ENCODE results near the gene CAMTA1. TPM values are rescaled to one million over a fixed set of nuclear protein-coding genes. Genes with fewer than 3 reads are reported as not detected.

CAMTA1 gene
- total RNA-seq, 1 experiment from 2014 or later = 85.2 TPM

DNA sequence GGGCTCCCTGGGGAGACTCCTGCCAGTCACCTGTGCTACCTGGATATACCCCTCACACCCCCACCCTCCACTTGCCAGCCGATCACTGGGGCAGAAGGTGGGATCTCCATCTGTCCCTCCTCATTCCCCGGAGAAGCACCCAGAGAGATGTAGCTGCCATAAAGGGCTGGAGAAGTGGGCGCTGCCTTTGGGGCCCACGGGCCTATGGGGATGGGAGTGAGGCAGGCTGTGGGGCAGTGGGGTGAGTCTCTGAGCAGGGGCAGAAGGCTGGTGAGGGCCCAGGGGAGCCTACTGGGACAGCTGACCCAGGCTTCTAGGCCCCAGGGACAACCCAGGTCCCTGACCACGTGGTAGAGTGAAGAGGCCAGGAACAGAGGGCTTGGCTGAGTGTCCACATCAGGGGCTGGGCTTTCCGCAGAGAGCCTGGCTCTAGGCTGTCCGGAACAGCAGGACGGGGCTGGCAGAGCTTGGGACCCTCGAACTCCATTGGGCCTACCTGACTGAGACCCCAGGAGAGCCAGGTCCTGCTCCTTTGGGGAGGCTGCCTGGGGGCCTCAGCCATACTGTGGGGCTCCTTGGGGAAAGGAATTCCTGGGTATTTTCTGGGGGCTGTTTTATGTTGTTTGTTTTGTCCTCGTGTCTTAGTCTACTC is 780.0 kb downstream of the CAMTA1 start:
- no TSS peak for BruUV-seq (replicated peaks)
- no peaks in the 10 kb centered on the region for H3K9me3 ChIP-seq (ENCODE audit: low read depth, low read length, poor library complexity, severe bottlenecking)
- ChIA-PET CTCF (no interaction called here), POLR2A (ENCODE audit: low non-redundant PET) (no interaction called here)
- no peaks in the 10 kb centered on the region for H3K27me3 ChIP-seq (replicated peaks; ENCODE audit: insufficient read depth, low read depth, low read length, poor library complexity)
- no peak overlapping the region for H3K27ac ChIP-seq (ENCODE audit: low read depth, low read length, poor library complexity, severe bottlenecking)
- H3K36me3 ChIP-seq (ENCODE audit: insufficient read depth, low read length, poor library complexity, severe bottlenecking) = no peaks in the 10 kb centered on the region
- TF ChIP-seq, protein P1, sequence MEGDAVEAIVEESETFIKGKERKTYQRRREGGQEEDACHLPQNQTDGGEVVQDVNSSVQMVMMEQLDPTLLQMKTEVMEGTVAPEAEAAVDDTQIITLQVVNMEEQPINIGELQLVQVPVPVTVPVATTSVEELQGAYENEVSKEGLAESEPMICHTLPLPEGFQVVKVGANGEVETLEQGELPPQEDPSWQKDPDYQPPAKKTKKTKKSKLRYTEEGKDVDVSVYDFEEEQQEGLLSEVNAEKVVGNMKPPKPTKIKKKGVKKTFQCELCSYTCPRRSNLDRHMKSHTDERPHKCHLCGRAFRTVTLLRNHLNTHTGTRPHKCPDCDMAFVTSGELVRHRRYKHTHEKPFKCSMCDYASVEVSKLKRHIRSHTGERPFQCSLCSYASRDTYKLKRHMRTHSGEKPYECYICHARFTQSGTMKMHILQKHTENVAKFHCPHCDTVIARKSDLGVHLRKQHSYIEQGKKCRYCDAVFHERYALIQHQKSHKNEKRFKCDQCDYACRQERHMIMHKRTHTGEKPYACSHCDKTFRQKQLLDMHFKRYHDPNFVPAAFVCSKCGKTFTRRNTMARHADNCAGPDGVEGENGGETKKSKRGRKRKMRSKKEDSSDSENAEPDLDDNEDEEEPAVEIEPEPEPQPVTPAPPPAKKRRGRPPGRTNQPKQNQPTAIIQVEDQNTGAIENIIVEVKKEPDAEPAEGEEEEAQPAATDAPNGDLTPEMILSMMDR (conservative IDR thresholded peaks at IDR 0.05; ENCODE audit: low read depth, low read length) = no peak
- no peak for TF ChIP-seq EZH2 (IDR thresholded peaks at IDR 0.05; ENCODE audit: borderline replicate concordance, low read depth, low read length, poor library complexity, severe bottlenecking)
- H3K4me3 ChIP-seq (ENCODE audit: low read depth, low read length, poor library complexity, severe bottlenecking) = no peak overlapping the region
- intact Hi-C loops (cut with micrococcal nuclease; ENCODE audit: unreplicated experiment) = no loop called here
- DNase-seq (ENCODE audit: low spot score) = no peak
- H3K4me1 ChIP-seq (ENCODE audit: insufficient read depth, low read length, poor library complexity, severe bottlenecking) = no peaks in the 10 kb centered on the region

DNA sequence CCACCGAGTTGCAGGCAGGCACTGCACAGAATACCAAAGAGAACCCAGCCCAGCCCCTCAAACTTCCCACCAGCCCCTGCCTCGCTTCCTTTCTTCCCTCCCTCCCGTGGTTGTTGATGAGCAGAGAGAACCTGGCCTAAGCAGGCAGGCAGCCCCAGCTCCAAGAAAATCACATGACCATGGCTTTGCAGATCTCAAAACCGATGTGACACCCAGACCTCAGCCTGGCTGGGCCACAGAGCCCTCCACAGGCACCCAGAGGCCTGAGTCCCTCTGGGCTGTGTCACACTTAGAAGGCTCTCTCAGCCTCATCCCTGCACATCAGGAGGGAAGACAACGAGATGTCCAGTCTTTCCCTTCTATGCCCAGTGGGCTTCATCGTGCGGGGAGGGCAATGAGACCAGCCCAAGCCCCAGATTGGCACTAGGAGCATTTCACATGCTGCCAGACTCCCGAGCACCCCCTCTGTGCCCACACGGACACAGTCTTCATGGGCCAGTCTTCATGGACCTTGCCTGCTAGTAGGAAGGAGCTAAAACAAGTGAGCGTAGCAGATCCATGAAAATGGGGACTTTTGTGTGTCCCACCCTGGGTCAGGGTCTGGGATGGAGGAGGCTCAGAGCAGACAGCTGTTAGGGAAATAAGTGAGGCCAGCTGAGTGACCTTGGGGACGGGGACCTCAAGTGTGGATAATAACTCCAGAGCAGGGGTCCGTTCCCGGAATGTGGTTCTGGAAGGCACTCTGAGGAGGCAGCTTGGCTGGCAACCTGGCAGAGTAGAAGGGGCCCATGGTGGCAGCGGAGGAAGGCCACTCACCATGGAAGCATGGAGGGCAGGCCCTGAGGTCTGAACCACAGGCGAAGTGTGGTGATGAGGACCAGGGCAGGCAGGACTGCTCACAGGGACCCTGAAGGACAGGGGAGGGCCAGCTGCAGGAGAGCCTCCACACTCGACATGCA is 781.4 kb downstream of the CAMTA1 start:
- H3K4me3 ChIP-seq (ENCODE audit: low read depth, low read length, poor library complexity, severe bottlenecking) = no peak overlapping the region
- no peaks in the 10 kb centered on the region for H3K36me3 ChIP-seq (ENCODE audit: insufficient read depth, low read length, poor library complexity, severe bottlenecking)
- intact Hi-C loops (cut with micrococcal nuclease; ENCODE audit: unreplicated experiment) = no loop called here
- no peak for DNase-seq (ENCODE audit: low spot score)
- POLR2A ChIA-PET (ENCODE audit: low non-redundant PET) = no interaction called here
- H3K27me3 ChIP-seq (replicated peaks; ENCODE audit: insufficient read depth, low read depth, low read length, poor library complexity) = no peaks in the 10 kb centered on the region
- H3K9me3 ChIP-seq (ENCODE audit: low read depth, low read length, poor library complexity, severe bottlenecking) = no peaks in the 10 kb centered on the region
- H3K4me1 ChIP-seq (ENCODE audit: insufficient read depth, low read length, poor library complexity, severe bottlenecking) = no peaks in the 10 kb centered on the region
- CTCF ChIA-PET = no interaction called here
- BruUV-seq (replicated peaks) = no TSS peak
- no peak for TF ChIP-seq EZH2 (IDR thresholded peaks at IDR 0.05; ENCODE audit: borderline replicate concordance, low read depth, low read length, poor library complexity, severe bottlenecking)
- TF ChIP-seq, protein P1 (conservative IDR thresholded peaks at IDR 0.05; ENCODE audit: low read depth, low read length) = no peak
- no peak overlapping the region for H3K27ac ChIP-seq (ENCODE audit: low read depth, low read length, poor library complexity, severe bottlenecking)

DNA sequence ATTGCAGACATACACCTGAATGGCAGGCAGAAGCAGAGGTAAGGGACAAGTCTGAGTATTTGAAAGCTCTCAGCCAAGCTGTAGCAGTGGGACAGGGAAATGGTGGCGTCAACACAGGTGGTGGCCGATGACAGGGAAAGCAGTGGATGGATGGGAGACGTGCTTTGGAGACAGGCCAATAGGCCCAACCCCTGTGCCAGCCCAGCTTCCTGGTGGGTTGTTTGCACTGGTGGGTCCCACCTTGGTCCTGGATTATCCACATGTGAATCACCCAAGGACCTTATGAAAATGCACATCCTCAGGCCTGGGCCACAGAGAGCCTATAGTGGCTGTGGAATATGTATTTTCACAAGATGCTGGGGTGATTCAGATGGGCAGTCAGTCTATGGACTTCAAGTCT is 782.1 kb downstream of the CAMTA1 start:
- intact Hi-C loops (cut with micrococcal nuclease; ENCODE audit: unreplicated experiment) = no loop called here

More for the DNA sequence above, 782.1 kb downstream of the CAMTA1 start:
- CTCF ChIA-PET = no interaction called here
- Histone ChIP-seq H3K27ac (ENCODE audit: low read depth, low read length, poor library complexity, severe bottlenecking) (no peak overlapping the region), H3K4me1 (ENCODE audit: insufficient read depth, low read length, poor library complexity, severe bottlenecking) (no peaks in the 10 kb centered on the region), H3K9me3 (ENCODE audit: low read depth, low read length, poor library complexity, severe bottlenecking) (no peaks in the 10 kb centered on the region), H3K4me3 (ENCODE audit: low read depth, low read length, poor library complexity, severe bottlenecking) (no peak overlapping the region), H3K27me3 (replicated peaks; ENCODE audit: insufficient read depth, low read depth, low read length, poor library complexity) (no peaks in the 10 kb centered on the region), H3K36me3 (ENCODE audit: insufficient read depth, low read length, poor library complexity, severe bottlenecking) (no peaks in the 10 kb centered on the region)
- POLR2A ChIA-PET (ENCODE audit: low non-redundant PET) = no interaction called here
- BruUV-seq (replicated peaks) = no TSS peak
- no peak for DNase-seq (ENCODE audit: low spot score)
- no peak for TF ChIP-seq EZH2 (IDR thresholded peaks at IDR 0.05; ENCODE audit: borderline replicate concordance, low read depth, low read length, poor library complexity, severe bottlenecking)
- TF ChIP-seq, protein P1 (conservative IDR thresholded peaks at IDR 0.05; ENCODE audit: low read depth, low read length) = no peak

All from A673 (cell line).